ENCODE results near the gene TMEM9B.

- TF ChIP-seq POLR2A (IDR thresholded peaks at IDR 0.05) (no peak), EP300 (IDR thresholded peaks at IDR 0.05; ENCODE audit: low read depth) (no peak), POLR2AphosphoS5 (IDR thresholded peaks at IDR 0.05) (no peak)
- TF ChIP-seq, protein P1, sequence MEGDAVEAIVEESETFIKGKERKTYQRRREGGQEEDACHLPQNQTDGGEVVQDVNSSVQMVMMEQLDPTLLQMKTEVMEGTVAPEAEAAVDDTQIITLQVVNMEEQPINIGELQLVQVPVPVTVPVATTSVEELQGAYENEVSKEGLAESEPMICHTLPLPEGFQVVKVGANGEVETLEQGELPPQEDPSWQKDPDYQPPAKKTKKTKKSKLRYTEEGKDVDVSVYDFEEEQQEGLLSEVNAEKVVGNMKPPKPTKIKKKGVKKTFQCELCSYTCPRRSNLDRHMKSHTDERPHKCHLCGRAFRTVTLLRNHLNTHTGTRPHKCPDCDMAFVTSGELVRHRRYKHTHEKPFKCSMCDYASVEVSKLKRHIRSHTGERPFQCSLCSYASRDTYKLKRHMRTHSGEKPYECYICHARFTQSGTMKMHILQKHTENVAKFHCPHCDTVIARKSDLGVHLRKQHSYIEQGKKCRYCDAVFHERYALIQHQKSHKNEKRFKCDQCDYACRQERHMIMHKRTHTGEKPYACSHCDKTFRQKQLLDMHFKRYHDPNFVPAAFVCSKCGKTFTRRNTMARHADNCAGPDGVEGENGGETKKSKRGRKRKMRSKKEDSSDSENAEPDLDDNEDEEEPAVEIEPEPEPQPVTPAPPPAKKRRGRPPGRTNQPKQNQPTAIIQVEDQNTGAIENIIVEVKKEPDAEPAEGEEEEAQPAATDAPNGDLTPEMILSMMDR (IDR thresholded peaks at IDR 0.05) = no peak
Measured at GRCh38 chr11:9002920-9003572, 38.8 kb upstream of the TMEM9B start.
